GM18858 (cell line): ENCODE results near the gene C11orf52.

Experiments
- ATAC-seq: cut with Tn5 transposase; IDR thresholded peaks from one replicate; pipeline ENCODE4 v1.9.1; 2021; ENCODE audit not compliant: unreplicated experiment

C11orf52 gene

GRCh38 chr11:111974446-111974845 is 55.7 kb downstream of the C11orf52 start:
- no peak for ATAC-seq

- no peak for ATAC-seq
Measured at GRCh38 chr11:111975076-111975806, 56.5 kb downstream of the C11orf52 start.

- no peak for ATAC-seq
Measured at GRCh38 chr11:111976119-111976766, 57.5 kb downstream of the C11orf52 start.
